CD4-positive, alpha-beta memory T cell (primary cell): Measurements from ENCODE around the gene SIPA1L2. TPM values are rescaled to one million over a fixed set of nuclear protein-coding genes. Genes with fewer than 3 reads are reported as not detected.
A peak's percentile ranks its signal among the peaks of the same experiment; 100 is the strongest.

Experiments used
- CTCF ChIA-PET: fragments of 350-600 bp; sonication (Branson Sonifier 250); formaldehyde crosslinking; loops from one replicate; lab custom pipeline; 2021; ENCODE audit warnings: inconsistent platforms; ENCODE audit not compliant: partially characterized antibody; lab: Charles Lee
- POLR2A ChIA-PET: fragments of 350-600 bp; sonication (Branson Sonifier 250); formaldehyde crosslinking; loops from one replicate; lab custom pipeline; 2021; ENCODE audit not compliant: partially characterized antibody; lab: Charles Lee
- DNase-seq, 5 donors: peaks; one replicate each; pipeline versions ENCODE4 v3.0.0 to v3.0.0-alpha.2; 2020 to 2022; ENCODE audit warnings: mixed read lengths in 1 of 5
- H3K27ac ChIP-seq: one replicate; pipeline ENCODE4 v1.7.0; 2013; ENCODE audit warnings: low read depth, low read length
- H3K27me3 ChIP-seq: 2 replicates; pipeline ENCODE4 v1.7.0; 2013; ENCODE audit warnings: mild to moderate bottlenecking, low read length, moderate library complexity; ENCODE audit not compliant: insufficient read depth
- H3K36me3 ChIP-seq: 2 replicates; pipeline ENCODE4 v1.7.0; 2013; ENCODE audit warnings: mild to moderate bottlenecking, low read length, moderate library complexity; ENCODE audit not compliant: insufficient read depth
- H3K4me1 ChIP-seq: 2 replicates; pipeline ENCODE4 v1.7.0; 2013; ENCODE audit warnings: mild to moderate bottlenecking, low read length, moderate library complexity; ENCODE audit not compliant: insufficient read depth
- H3K4me3 ChIP-seq, 2 donors: one replicate each; pipeline ENCODE4 v1.7.0; 2013; ENCODE audit warnings: low read length in 2 of 2, mild to moderate bottlenecking in 1 of 2
- H3K9me3 ChIP-seq, 2 donors: one replicate each; pipeline ENCODE4 v1.7.0; 2013; ENCODE audit warnings: low read length in 2 of 2, control low read depth in 1 of 2; ENCODE audit not compliant: control insufficient read depth in 1 of 2
- H3K27ac Mint-ChIP-seq, 7 donors: one replicate each; pipeline ENCODE4 v1.8.0; 2020 to 2021; ENCODE audit warnings: mixed read lengths in 7 of 7, mild to moderate bottlenecking in 6 of 7, inconsistent platforms in 3 of 7, moderate library complexity in 3 of 7
- H3K27me3 Mint-ChIP-seq, 2 donors: one replicate each; pipeline ENCODE4 v1.8.0; 2020 to 2021; ENCODE audit warnings: mixed read lengths in 2 of 2
- H3K36me3 Mint-ChIP-seq, 2 donors: one replicate each; pipeline ENCODE4 v1.8.0; 2020 to 2021; ENCODE audit warnings: mixed read lengths in 2 of 2, inconsistent platforms in 1 of 2, mild to moderate bottlenecking in 1 of 2
- H3K4me1 Mint-ChIP-seq, 4 donors: one replicate each; pipeline ENCODE4 v1.8.0; 2020 to 2021; ENCODE audit warnings: mixed read lengths in 4 of 4, mild to moderate bottlenecking in 1 of 4
- H3K4me3 Mint-ChIP-seq, 8 donors: one replicate each; pipeline ENCODE4 v1.8.0; 2020 to 2021; ENCODE audit warnings: mixed read lengths in 8 of 8, mild to moderate bottlenecking in 7 of 8, moderate library complexity in 6 of 8, inconsistent platforms in 3 of 8
- H3K9me3 Mint-ChIP-seq, 8 donors: one replicate each; pipeline ENCODE4 v1.8.0; 2020 to 2021; ENCODE audit warnings: mixed read lengths in 8 of 8, mild to moderate bottlenecking in 5 of 8, inconsistent platforms in 3 of 8, moderate library complexity in 1 of 8
- intact Hi-C: fragments of 100-400 bp; cut with micrococcal nuclease; formaldehyde crosslinking; loops from one replicate; pipeline ENCODE4 v1.15.1; 2023
- polyA plus RNA-seq, 2 donors: library from polyadenylated mRNA; unstranded; fragments of 300-500 nt; fragmentation: Illumina TruSeq; gene quantifications; one replicate each; pipeline ENCODE4 v1.2.3, GENCODE V29; 2021
- total RNA-seq, 2 experiments: library from RNA; stranded (reverse); gene quantifications; one replicate each; pipeline ENCODE4 v1.2.3, GENCODE V29; 2021

SIPA1L2 gene
- total and polyA plus RNA-seq, 4 experiments from 2014 or later = 0.20 to 1.6 (median 1.0) TPM

DNA sequence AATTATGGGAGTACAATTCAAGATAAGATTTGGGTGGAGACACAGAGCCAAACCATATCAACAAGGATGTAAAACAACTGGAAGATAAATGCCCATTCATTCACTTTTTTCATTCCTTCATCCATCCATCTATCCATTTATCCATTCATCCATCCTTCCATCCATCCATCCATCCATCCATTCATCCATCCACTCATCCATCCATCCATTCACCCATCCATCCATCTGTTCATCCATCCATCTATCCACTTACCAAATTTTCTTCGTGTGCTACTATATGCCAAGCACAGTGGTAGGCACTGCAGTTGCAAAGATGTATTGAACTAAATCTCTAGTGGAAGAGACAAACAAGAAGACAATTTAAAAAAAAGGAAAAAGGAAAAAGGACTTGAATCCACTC, 14.3 kb upstream of the SIPA1L2 start:
- intact Hi-C loops = no loop called here
- no peaks in the 10 kb centered on the region for H3K4me1 ChIP-seq
- peaks cover 8% of the 10 kb centered on the region for H3K27me3 ChIP-seq
- H3K27ac Mint-ChIP-seq = no peak overlapping the region
- no peaks in the 10 kb centered on the region for H3K9me3 ChIP-seq
- H3K36me3 Mint-ChIP-seq = no peaks in the 10 kb centered on the region
- no peaks in the 10 kb centered on the region for H3K9me3 Mint-ChIP-seq
- peaks cover 1 to 4% of the 10 kb centered on the region in 2 donors for H3K27me3 Mint-ChIP-seq
- no peak overlapping the region for H3K4me3 ChIP-seq
- H3K36me3 ChIP-seq = no peaks in the 10 kb centered on the region
- ChIA-PET CTCF (no interaction called here), POLR2A (no interaction called here)
- no peak for DNase-seq
- H3K27ac ChIP-seq = no peak overlapping the region
- no peaks in the 10 kb centered on the region for H3K4me1 Mint-ChIP-seq
- H3K4me3 Mint-ChIP-seq = no peak overlapping the region

DNA sequence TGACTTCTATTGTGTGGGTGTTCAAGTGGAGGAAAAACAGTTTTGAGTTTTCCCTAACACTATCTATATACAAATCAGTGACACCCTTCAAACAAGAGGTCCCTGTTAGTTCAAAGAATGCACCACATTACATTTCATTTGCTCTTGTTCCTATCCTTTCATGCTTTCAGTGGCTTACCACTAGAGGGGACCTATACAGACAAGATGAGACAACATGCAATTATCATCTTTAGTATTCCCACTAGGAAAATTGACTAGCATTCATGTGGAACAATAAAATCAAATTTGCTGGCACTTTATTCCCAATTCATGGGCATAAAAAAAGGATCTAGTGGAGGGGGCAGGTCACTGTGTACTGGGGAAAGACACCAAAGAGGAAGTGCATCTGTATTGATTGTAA, 13.3 kb upstream of the SIPA1L2 start:
- Mint-ChIP-seq H3K36me3 (no peaks in the 10 kb centered on the region), H3K4me1 (no peaks in the 10 kb centered on the region), H3K27me3 (peaks cover 1 to 4% of the 10 kb centered on the region in 2 donors), H3K9me3 (no peaks in the 10 kb centered on the region), H3K4me3 (no peak overlapping the region), H3K27ac (no peak overlapping the region)
- Histone ChIP-seq H3K27ac (no peak overlapping the region), H3K4me1 (no peaks in the 10 kb centered on the region), H3K9me3 (no peaks in the 10 kb centered on the region), H3K36me3 (no peaks in the 10 kb centered on the region), H3K4me3 (no peak overlapping the region), H3K27me3 (peaks cover 8% of the 10 kb centered on the region)
- DNase-seq = no peak
- ChIA-PET POLR2A (no interaction called here), CTCF (no interaction called here)
- intact Hi-C loops = no loop called here

DNA sequence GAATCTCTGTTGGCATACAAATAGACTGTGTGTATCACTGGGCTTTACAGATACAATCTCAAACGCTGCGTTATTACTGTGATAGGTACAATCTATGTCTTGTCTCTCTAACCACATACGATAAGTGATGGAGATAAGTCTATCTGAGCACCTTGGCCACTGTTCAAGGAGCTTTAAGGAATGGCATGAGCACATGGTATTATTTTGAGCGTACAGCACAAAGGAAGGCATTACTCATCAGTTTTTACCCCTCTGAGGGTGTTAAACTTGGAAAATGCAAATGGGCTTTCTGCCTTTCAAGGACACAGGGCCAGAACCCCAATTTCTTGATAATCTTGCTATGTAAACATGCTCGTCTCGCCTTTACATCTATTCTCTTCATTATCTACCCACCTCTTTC, 11.6 kb upstream of the SIPA1L2 start:
- Histone ChIP-seq H3K36me3 (no peaks in the 10 kb centered on the region), H3K27ac (no peak overlapping the region), H3K4me1 (no peaks in the 10 kb centered on the region), H3K9me3 (no peaks in the 10 kb centered on the region), H3K27me3 (peaks cover 8% of the 10 kb centered on the region), H3K4me3 (no peak overlapping the region)
- DNase-seq = no peak
- Mint-ChIP-seq H3K9me3 (no peaks in the 10 kb centered on the region), H3K4me1 (no peaks in the 10 kb centered on the region), H3K27ac (no peak overlapping the region), H3K36me3 (no peaks in the 10 kb centered on the region), H3K4me3 (no peak overlapping the region), H3K27me3 (peaks cover 1 to 4% of the 10 kb centered on the region in 2 donors)
- CTCF ChIA-PET = no interaction called here
- intact Hi-C loops = no loop called here
- POLR2A ChIA-PET = no interaction called here

DNA sequence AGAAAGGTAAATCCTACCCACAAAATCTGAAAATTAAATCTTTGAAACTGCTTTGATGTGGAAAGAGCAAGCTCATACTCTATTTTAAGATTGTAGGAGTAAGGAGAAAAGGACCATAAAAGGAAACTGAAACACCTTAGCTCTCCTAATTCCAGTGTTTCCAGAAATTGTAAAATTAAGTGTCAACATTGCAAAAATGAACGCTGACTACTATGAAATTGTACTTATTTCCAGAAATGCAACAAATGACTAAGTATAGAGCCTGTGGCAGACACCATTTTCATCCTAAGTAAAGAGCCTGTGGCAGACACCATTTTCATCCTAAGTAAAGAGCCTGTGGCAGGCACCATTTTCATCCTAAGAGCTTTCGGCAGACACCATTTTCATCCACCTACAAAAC, 6.9 kb upstream of the SIPA1L2 start:
- no peak for DNase-seq
- Mint-ChIP-seq H3K4me3 (no peak overlapping the region), H3K27ac (no peak overlapping the region), H3K27me3 (peaks cover 11 to 13% of the 10 kb centered on the region in 2 donors), H3K9me3 (no peaks in the 10 kb centered on the region), H3K4me1 (no peaks in the 10 kb centered on the region), H3K36me3 (no peaks in the 10 kb centered on the region)
- Histone ChIP-seq H3K4me3 (no peak overlapping the region), H3K4me1 (no peaks in the 10 kb centered on the region), H3K36me3 (no peaks in the 10 kb centered on the region), H3K9me3 (no peaks in the 10 kb centered on the region), H3K27me3 (no peaks in the 10 kb centered on the region), H3K27ac (no peak overlapping the region)
- intact Hi-C loops = loop anchor here (5.0 to 10.0 kb wide), 3 partner anchors 288 to 606 kb away; no protein-coding TSS in a partner anchor
- ChIA-PET POLR2A (no interaction called here), CTCF (interaction anchor here (0.6 to 2.7 kb wide), 6 partner anchors 9 to 315 kb away, joined by 3 to 13 read pairs (median 4); no protein-coding TSS in a partner anchor)

DNA sequence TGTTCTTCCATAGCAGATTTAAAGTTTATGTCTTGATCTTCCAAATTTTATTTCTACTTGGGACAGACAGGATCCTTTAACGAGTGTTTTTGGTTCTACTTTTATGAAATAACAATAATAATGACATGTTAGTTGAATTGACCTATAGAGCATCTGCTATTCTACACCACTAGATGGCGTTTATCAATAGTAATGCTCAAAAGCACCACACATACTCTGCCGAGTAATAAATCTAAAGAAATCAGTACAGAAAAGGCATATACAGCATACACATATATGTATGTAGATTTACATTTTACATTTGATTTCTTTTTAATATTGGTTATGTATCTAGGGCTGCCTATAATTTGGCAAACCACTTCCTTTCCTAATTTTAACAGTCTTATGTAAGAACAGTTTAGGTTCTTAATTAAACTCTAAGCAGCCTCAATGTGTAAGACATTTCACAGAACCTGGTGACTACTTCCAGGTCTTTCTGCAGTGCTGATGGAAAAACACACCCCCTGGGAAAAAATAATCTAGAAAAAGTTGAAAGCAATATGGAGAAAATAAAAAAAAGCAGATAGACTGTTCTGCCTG, 5.9 kb upstream of the SIPA1L2 start:
- Histone ChIP-seq H3K4me3 (no peak overlapping the region), H3K27me3 (no peaks in the 10 kb centered on the region), H3K36me3 (no peaks in the 10 kb centered on the region), H3K4me1 (peaks cover 3% of the 10 kb centered on the region), H3K27ac (no peak overlapping the region), H3K9me3 (no peaks in the 10 kb centered on the region)
- H3K9me3 Mint-ChIP-seq = no peaks in the 10 kb centered on the region
- peaks cover 1 to 4% (median 2%) of the 10 kb centered on the region in 4 donors for H3K4me1 Mint-ChIP-seq
- POLR2A ChIA-PET = no interaction called here
- peaks cover 11 to 13% of the 10 kb centered on the region in 2 donors for H3K27me3 Mint-ChIP-seq
- CTCF ChIA-PET = interaction anchor here (1.6 to 2.7 kb wide), 2 partner anchors 9 to 10 kb away, joined by 4 to 13 read pairs; no protein-coding TSS in a partner anchor
- intact Hi-C loops = loop anchor here (1.0 to 10.0 kb wide), 5 partner anchors 158 to 606 kb away; no protein-coding TSS in a partner anchor
- H3K27ac Mint-ChIP-seq = no peak overlapping the region
- DNase-seq = peak in 4 of 5 donors; percentile 39 to 44 (median 42)
- no peaks in the 10 kb centered on the region for H3K36me3 Mint-ChIP-seq
- H3K4me3 Mint-ChIP-seq = no peak overlapping the region

DNA sequence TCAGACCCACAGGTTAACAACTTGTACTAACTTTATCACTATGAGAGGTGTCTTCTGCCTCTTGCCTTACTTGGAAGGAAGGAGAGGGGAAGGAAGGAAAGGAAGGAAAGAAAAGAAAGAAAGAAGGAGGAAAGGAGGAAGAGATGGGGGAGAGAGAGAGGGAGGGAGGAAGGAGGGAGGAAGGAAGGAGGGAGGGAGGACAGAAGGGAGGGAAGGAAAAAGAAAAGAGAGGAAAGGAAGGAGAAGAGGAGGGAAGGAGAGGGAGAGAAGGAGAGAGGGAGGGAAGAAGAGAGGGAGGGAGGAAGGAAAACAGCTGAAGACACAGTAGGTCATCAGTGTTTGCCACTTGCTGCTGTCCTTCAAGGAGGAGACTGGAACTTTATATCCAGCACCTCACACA, 5.3 kb upstream of the SIPA1L2 start:
- CTCF ChIA-PET = interaction anchor here (0.7 to 1.4 kb wide), 2 partner anchors 24 to 158 kb away, joined by 3 read pairs; no protein-coding TSS in a partner anchor
- no peak overlapping the region for H3K4me3 Mint-ChIP-seq
- H3K36me3 Mint-ChIP-seq = no peaks in the 10 kb centered on the region
- no peak overlapping the region for H3K4me3 ChIP-seq
- no peak overlapping the region for H3K27ac Mint-ChIP-seq
- no peaks in the 10 kb centered on the region for H3K36me3 ChIP-seq
- intact Hi-C loops = loop anchor here (1.0 to 10.0 kb wide), 5 partner anchors 159 to 607 kb away; no protein-coding TSS in a partner anchor
- no peak for DNase-seq
- peaks cover 6% of the 10 kb centered on the region for H3K4me1 ChIP-seq
- H3K9me3 ChIP-seq = no peaks in the 10 kb centered on the region
- no peaks in the 10 kb centered on the region for H3K9me3 Mint-ChIP-seq
- H3K27ac ChIP-seq = no peak overlapping the region
- POLR2A ChIA-PET = no interaction called here
- peaks cover 12 to 15% of the 10 kb centered on the region in 2 donors for H3K27me3 Mint-ChIP-seq
- peaks cover 4 to 7% (median 6%) of the 10 kb centered on the region in 4 donors for H3K4me1 Mint-ChIP-seq
- H3K27me3 ChIP-seq = no peaks in the 10 kb centered on the region

DNA sequence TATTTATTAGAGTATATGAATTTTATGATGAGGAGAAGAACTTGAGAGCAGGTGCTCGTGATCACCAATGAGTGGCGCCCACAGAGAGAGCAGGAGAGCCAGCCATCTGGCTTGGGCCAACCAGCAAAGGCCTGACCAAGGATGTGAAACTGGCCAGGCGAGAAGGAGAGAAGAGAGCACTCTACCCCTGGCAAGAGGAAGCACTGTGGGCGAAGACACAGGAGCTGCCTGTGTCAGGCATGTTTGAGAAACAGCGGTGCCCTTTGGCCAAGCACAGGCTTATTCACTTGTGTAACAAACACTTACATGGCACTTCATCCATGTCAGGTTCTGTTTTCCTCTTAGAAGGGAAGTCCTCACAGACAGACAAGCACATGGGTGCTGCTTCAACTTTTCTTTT, 4.2 kb upstream of the SIPA1L2 start:
- no peak overlapping the region for H3K4me3 ChIP-seq
- Mint-ChIP-seq H3K27me3 (peaks cover 12 to 17% of the 10 kb centered on the region in 2 donors), H3K4me1 (peaks cover 5 to 11% (median 10%) of the 10 kb centered on the region in 4 donors), H3K36me3 (no peaks in the 10 kb centered on the region), H3K4me3 (no peak overlapping the region), H3K27ac (no peak overlapping the region), H3K9me3 (peaks cover 0 to 2% (median 0%) of the 10 kb centered on the region in 8 donors)
- no peaks in the 10 kb centered on the region for H3K9me3 ChIP-seq
- no peak overlapping the region for H3K27ac ChIP-seq
- no peaks in the 10 kb centered on the region for H3K27me3 ChIP-seq
- no peaks in the 10 kb centered on the region for H3K36me3 ChIP-seq
- intact Hi-C loops = loop anchor here (10.0 kb wide), 1 partner anchor 291 kb away; no protein-coding TSS in a partner anchor
- ChIA-PET POLR2A (no interaction called here), CTCF (interaction anchor here (1.4 kb wide), 1 partner anchor 159 kb away, joined by 3 read pairs; no protein-coding TSS in a partner anchor)
- peaks cover 9% of the 10 kb centered on the region for H3K4me1 ChIP-seq
- no peak for DNase-seq
